GM18909 (cell line): Measurements from ENCODE around the gene UNC13C.

Source experiments
- ATAC-seq: cut with Tn5 transposase; IDR thresholded peaks from one replicate; pipeline ENCODE4 v1.9.1; 2021; ENCODE audit warnings: mild to moderate bottlenecking; ENCODE audit not compliant: unreplicated experiment, poor library complexity

Gene UNC13C

GRCh38 chr15:54101664-54102270 is 123.5 kb downstream of the UNC13C start:
- ATAC-seq: no peak

- no peak for ATAC-seq
These were observed 124.5 kb downstream of the UNC13C start for GRCh38 chr15:54102704-54103103.

- ATAC-seq: no peak
These were observed 130.8 kb downstream of the UNC13C start for GRCh38 chr15:54109014-54109413.

- no peak for ATAC-seq
These were observed 140.8 kb downstream of the UNC13C start for GRCh38 chr15:54119051-54119450.

GRCh38 chr15:54120949-54121463 is 142.8 kb downstream of the UNC13C start:
- no peak for ATAC-seq

GRCh38 chr15:54127574-54127973 is 149.3 kb downstream of the UNC13C start:
- ATAC-seq: no peak

GRCh38 chr15:54131410-54131809 is 153.2 kb downstream of the UNC13C start:
- no peak for ATAC-seq

- no peak for ATAC-seq
These were observed 170.9 kb downstream of the UNC13C start for GRCh38 chr15:54149115-54149531.

- ATAC-seq: no peak
These were observed 172.0 kb downstream of the UNC13C start for GRCh38 chr15:54150255-54150654.

GRCh38 chr15:54159012-54159411 is 180.8 kb downstream of the UNC13C start:
- no peak for ATAC-seq

- no peak for ATAC-seq
These were observed 209.1 kb downstream of the UNC13C start for GRCh38 chr15:54187325-54187724.

- no peak for ATAC-seq
These were observed 219.8 kb downstream of the UNC13C start for GRCh38 chr15:54197995-54198394.

- no peak for ATAC-seq
These were observed 228.5 kb downstream of the UNC13C start for GRCh38 chr15:54206586-54207321.

GRCh38 chr15:54208786-54209185 is 230.5 kb downstream of the UNC13C start:
- no peak for ATAC-seq

- ATAC-seq: no peak
These were observed 234.4 kb downstream of the UNC13C start for GRCh38 chr15:54212635-54213034.

- no peak for ATAC-seq
These were observed 248.2 kb downstream of the UNC13C start for GRCh38 chr15:54226455-54226854.

GRCh38 chr15:54227569-54227968 is 249.3 kb downstream of the UNC13C start:
- ATAC-seq: no peak

- no peak for ATAC-seq
These were observed 272.1 kb downstream of the UNC13C start for GRCh38 chr15:54250326-54250725.

GRCh38 chr15:54256190-54256589 is 277.9 kb downstream of the UNC13C start:
- no peak for ATAC-seq

GRCh38 chr15:54273928-54274327 is 295.7 kb downstream of the UNC13C start:
- ATAC-seq: no peak

- ATAC-seq: no peak
These were observed 299.6 kb downstream of the UNC13C start for GRCh38 chr15:54277834-54278233.

- ATAC-seq: no peak
These were observed 302.5 kb downstream of the UNC13C start for GRCh38 chr15:54280726-54281125.
